Nucleus accumbens (tissue), 56 donors: ENCODE measurements around the gene ARFGAP1.

Source experiments
- DNase-seq, 56 donors: peaks; one replicate each; lab custom pipeline; 2025; lab: John Stamatoyannopoulos, UW

The ARFGAP1 gene

GRCh38 chr20:63272105-63273058 lies at the start of gene ARFGAP1:
Gene ARFGAP1 (plus strand): TSS chr20:63272813. CDS start chr20:63275581, 2,768 bp downstream.
- peak in 55 of 56 donors; percentile 32 to 95 (median 80) for DNase-seq

DNA sequence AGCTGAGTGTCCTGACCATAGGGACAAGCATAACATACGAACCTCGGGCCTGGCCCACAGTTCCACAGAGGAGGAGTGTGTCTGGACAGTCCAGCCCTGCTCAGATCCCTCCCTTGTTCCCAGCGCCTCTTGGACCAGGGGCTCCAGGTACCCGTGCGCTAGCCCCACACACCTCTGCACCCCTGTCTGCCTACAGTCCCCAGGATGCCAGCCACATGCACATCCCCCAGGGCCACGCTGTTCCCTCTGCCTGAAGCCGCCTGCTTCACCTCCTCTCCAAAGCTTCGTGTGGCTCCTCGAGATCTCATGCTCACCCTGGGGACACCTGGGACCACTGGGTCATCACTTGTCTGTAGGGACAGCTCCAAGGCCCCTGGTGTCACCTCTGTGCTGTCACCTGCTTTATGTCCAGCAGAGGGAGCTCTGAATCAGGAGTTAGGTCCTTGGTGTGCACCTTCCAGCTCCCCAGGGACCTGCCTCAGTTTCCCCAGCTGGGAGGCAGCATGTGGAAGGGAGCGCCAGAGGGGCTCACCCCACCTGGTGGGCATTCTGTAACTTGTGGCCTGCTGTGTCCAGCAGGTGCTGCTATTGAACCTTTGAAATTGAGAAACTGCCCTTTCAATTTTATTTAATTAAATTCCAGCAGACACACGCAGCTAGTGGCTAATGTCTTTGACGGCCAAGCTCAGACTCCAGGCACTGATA lies 49.3 kb upstream of the ARFGAP1 start:
- peak in 23 of 56 donors; percentile 4 to 55 (median 15) for DNase-seq

DNA sequence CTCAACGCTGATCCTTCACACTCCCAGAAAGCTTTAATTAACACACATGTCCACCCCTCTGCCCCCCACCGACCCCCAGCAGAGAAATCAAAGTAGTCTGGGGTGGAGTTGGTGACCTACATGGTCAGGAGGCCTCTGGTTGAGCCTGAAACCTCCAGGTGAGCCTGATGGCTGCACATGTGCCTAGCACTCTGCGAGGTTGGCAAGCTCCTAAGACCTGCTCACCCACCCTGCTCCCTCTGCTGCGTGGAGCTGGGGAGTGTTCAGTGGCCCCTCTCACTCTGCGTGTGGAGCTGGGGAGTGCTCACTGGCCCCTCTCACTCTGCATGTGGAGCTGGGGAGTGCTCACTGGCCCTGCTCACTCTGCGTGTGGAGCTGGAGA lies 48.8 kb upstream of the ARFGAP1 start:
- no peak for DNase-seq

DNA sequence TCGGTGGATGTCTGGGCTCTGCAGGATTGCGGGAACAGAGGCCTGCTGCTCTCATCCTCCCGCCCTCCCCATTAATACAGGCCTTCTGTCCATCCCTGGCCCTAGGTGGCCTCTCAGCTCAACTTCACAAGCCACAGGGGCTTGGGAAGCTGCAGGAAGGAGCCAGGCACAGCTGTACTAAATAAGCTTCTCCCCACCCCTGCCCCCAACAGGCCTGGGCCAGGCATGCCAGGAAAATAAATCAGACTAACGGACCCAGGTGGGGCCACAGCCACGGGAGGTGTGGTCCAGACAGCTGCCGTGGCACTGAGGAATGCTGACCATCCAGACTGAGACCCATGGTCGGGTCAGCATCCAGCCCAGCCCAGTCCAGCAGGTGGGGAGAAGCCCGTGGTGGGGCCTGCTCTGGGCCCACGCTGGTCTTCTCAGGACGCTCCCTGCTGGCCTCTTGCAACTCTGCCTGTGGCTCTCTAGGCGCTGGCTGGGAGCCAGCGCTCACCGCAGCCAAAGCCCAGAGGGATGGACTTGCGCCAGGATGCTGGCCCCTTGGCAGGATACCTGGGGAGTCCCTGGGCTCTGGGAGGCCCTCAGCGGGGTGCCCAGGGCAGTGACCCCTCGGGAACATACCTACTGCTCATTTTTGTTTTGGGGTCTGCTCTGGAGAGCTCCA lies 48.1 kb upstream of the ARFGAP1 start:
- DNase-seq, result peak in 17 of 56 donors; percentile 11 to 48 (median 19)

DNA sequence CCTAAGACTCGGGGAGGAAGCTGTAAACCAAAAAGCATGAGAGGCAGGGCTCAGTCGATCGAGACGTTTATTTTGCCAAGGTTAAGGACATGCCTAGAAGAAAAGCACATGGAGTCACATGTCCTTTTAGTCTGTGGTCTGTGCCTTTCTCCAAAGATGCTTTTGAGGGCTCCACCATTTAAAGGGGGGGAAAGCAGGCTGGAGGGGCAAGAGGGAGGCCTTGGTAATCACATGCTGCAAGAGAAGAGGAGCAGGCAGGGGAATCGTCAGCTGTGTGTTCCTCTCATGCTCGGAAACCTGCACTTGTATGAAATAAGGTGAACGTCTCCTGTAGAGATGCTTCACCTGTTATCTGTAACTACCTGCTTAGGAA lies 47.5 kb upstream of the ARFGAP1 start:
- no peak for DNase-seq

DNA sequence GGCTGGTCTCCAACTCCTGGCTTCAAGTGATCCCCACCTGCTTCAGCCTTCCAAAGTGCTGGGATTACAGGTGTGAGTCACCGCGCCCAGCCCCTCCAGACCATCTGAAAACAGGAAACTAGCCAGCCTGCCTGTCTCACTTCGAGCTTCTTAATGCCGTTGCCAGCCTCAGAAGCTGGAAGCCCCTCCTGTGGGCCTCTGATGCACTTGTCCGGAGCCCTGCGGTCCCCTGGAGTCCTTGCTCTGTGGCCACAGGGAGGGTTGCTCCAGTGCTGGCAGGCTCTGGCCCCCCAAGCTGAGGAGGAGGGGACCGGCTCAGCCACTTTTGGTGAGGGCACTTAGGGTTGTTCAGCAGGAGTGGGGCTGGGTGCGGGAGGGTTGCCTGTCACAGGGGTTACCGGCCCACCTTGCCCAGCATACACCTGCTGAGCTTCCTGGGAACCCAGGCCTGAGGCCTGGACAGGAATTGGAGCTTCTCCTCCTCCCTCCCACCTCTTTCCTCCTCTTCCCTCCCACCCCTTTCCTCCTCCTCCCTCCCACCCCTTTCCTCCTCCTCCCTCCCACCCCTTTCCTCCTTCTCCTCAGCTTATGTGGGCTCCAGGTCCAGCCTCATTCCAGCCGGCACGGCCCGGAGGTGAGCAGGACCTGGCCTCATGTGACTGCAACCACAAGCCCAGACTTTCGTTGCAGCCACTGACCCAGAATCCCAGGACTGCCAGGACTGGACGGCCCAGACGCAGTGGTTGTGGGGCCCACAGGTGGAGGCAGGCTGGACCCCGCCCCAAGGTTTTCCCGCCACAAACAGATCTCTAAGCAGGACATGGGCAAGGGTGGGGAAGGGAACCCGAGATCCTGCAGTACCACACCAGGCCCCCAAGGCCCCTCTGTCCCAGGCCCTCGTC lies 46.3 kb upstream of the ARFGAP1 start:
- DNase-seq, result no peak

DNA sequence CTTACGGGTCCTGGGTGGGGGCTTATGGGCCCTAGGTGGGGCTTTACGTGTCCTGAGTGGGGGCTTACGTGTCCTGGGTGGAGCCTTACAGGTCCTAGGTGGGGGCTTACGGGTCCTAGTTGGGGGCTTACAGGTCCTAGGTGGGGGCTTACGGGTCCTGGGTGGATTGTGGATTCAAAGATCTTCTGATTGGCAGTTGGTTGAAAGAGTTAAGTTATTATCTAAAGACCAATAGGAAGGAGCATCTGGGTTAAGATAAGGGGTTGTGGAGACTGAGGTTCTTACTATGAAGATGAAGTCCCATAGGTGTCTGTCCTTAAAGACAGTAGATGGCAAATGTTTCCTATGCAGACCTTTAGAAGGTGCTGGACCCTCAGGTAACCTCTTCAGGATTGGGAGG lies 45.4 kb upstream of the ARFGAP1 start:
- no peak for DNase-seq

- no peak for DNase-seq
Measured at GRCh38 chr20:63228806-63229205, 43.8 kb upstream of the ARFGAP1 start.

- DNase-seq, result peak in 39 of 56 donors; percentile 9 to 72 (median 34)
Measured at GRCh38 chr20:63230800-63231268, 41.8 kb upstream of the ARFGAP1 start.

DNA sequence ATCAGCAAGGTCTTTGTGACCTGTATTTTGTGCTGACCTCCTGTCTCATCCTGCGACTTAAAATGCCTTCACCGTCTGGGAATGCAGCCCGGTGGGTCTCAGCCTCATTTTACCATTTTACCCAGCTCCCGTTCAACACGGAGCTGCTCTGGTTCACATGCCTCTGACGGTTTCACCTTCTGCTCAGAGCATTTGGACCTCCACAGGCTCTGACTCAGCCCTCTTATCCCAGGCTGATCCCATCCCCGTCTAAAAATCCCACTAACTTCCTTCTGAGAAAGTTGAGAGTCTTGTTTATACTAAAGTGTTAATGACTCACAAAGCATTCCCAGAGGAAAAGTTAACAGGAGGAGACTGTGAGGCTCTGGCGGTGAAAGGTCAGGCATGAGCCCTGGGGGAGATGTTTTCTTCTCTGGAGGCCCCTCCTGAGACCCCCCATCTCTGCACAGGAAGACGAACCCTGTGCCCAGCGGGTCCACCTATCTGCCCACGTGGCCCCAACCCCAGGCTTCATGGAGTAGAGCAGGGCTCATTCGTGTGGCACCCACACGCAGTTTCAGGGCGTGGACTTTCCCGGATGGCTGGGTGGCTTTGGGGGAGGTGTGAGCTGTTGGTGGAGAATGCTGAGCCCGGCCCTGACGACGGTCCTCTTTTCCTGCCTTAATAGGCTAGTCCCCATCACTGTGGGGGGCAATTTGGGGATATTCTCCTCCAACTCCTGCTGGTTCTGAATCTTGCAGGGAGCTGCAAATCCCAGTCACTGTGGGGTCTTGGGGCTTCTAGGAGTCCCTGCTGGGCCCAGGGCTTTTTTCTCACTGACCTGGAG lies 40.2 kb upstream of the ARFGAP1 start:
- DNase-seq, result no peak

GRCh38 chr20:63233061-63233344 lies 39.6 kb upstream of the ARFGAP1 start:
- DNase-seq, result no peak

- no peak for DNase-seq
Measured at GRCh38 chr20:63233924-63234323, 38.7 kb upstream of the ARFGAP1 start.

DNA sequence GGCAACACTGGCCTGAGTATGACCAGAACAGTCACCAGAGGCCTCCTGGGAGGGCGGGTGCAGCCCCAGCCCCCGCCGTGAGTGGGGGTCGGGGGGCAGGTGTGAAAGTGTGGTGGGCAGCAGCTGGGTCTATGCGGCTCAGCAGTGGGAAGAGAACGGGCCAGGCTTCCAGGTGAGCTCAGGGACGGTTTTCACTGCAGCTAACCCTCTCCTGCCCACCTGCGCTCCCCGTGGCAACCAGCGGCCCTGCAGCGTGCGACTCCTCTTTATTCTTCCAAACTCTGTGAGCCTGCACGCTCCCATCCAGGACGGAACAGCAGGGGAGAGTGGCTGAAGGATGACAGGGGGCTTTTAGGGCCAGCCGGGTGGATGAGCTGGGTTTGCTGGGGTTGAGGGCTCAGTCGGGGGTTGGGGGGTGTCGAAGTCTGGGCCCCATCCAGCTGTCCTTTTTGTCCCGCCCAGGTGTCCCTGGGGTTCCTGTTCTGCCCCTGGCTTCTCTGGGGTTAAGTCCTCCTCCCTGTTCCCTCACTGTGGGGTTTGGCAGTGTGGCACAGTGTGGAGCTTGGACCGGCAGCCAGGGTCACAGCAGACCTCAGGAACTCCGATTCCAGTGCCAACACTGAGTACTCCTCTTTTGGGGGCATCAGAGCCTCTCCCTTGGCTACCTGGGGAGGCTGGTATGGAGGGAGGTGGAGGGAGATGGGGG lies 37.8 kb upstream of the ARFGAP1 start:
- peak in 3 of 56 donors; percentile 8 to 35 (median 18) for DNase-seq

DNA sequence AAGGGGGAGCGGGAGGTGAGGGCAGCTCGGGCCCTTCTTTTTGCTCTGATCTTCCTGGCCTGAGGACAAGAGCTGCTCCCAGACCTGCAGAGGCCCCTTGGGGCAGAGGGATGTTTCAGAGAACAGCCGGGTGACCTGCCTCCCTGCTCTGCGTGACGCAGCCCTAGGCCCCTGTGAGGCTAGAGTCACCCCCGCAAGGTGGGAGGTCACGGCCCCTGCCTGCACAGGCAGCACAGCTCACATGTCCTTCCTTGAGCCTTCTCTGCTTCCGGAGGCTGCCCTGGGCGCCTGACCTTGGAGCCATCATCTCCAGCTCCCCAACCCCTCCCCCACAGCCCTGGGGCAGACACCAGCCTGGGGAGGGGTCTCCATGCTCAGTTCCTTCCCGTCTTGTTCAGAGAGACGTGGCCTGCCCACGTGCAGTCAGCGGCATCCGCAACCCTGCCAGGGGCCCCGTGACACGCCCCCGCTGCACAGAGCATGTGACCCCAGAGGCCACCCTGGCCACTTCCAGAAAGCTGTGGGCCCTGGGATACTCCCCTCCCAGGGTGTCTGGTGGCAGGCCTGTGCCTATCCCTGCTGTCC lies 37.1 kb upstream of the ARFGAP1 start, which contains the start of gene BIRC7:
Gene BIRC7, plus strand, starts transcription at position 507 of the 585 bp plus-strand sequence. CDS start 192 bp downstream, outside the sequence.
- DNase-seq, result no peak

DNA sequence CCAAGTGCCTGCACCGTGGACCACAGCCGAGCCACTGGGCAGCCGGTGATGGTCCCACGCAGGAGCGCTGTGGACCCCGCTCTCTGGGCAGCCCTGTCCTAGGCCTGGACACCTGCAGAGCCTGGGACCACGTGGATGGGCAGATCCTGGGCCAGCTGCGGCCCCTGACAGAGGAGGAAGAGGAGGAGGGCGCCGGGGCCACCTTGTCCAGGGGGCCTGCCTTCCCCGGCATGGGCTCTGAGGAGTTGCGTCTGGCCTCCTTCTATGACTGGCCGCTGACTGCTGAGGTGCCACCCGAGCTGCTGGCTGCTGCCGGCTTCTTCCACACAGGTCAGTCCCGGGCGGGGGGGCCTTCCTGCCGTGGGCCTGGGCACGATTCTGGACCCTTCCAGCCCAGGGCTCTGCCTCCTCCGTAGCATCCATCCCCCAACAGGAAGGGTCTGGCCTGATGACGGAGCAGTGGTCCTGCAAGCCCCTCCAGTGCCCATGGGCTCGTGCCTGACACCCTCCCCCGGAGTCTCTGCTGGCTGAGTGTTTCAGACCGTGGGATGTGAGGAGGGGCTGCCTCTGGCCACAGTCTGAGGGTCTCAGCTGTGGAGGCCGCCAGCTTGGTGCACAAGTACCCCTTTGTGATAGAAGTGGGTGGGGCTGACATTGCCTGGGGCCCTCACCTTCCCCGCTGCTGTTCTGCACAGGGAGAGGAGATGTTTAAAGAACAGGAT lies 36.3 kb upstream of the ARFGAP1 start:
- no peak for DNase-seq

DNA sequence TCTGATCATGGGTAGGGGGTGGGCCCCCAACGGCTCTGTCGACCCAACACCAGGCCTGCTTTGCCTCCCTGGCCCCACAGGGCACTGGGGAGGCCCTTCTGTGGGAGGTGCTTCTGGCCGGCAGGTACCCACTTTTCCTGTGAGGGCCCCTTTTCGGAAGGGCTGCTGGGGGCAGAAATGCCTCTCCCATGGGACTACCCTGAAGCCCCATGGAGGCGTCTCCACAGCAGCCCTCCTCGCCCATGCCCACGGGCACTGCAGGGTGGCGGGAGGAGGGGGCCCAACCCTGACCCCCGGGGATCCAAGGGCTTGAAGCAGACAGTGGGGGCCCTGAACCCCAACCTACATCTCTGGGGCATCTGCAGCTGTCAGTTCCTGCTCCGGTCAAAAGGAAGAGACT lies 34.6 kb upstream of the ARFGAP1 start:
- DNase-seq, result no peak

- DNase-seq, result peak in 31 of 56 donors; percentile 12 to 68 (median 31)
Measured at GRCh38 chr20:63238514-63239125, 34.0 kb upstream of the ARFGAP1 start.
